GM23248 (cell line): Measurements from ENCODE around the gene RRAGC. TPM values are rescaled to one million over a fixed set of nuclear protein-coding genes. Genes with fewer than 3 reads are reported as not detected.
A peak's percentile ranks its signal among the peaks of the same experiment; 100 is the strongest.

Experiments
- DNase-seq: peaks from one replicate; pipeline ENCODE4 v3.0.0-alpha.2; 2015
- H2AFZ ChIP-seq: fragments of 200-600 bp; sonication (generic); 2 replicates; pipeline ENCODE4 v1.6.1; 2016; ENCODE audit warnings: antibody characterized with exemption
- H3F3A ChIP-seq: fragments of 200-600 bp; sonication (generic); 2 replicates; pipeline ENCODE4 v1.6.1; 2016; ENCODE audit warnings: mild to moderate bottlenecking, antibody characterized with exemption, mixed run types; ENCODE audit not compliant: insufficient read depth
- H3K27ac ChIP-seq: fragments of 200-600 bp; sonication (generic); 2 replicates; pipeline ENCODE4 v1.5.1; 2016; ENCODE audit warnings: mild to moderate bottlenecking
- H3K27me3 ChIP-seq: fragments of 200-600 bp; sonication (generic); replicated peaks from 2 replicates; pipeline ENCODE4 v1.6.1; 2016; ENCODE audit warnings: mild to moderate bottlenecking; ENCODE audit not compliant: insufficient read depth
- H3K36me3 ChIP-seq: fragments of 200-600 bp; sonication (generic); 2 replicates; pipeline ENCODE4 v1.6.1; 2016; ENCODE audit warnings: low read depth, mild to moderate bottlenecking
- H3K4me1 ChIP-seq: fragments of 200-600 bp; sonication (generic); 2 replicates; pipeline ENCODE4 v1.6.1; 2016; ENCODE audit warnings: mild to moderate bottlenecking; ENCODE audit not compliant: insufficient read depth
- H3K4me2 ChIP-seq: fragments of 200-600 bp; sonication (generic); one replicate; pipeline ENCODE4 v1.6.1; 2016; ENCODE audit warnings: mild to moderate bottlenecking; ENCODE audit not compliant: unreplicated experiment
- H3K4me3 ChIP-seq: fragments of 200-600 bp; sonication (generic); 2 replicates; pipeline ENCODE4 v1.5.1; 2016; ENCODE audit warnings: mild to moderate bottlenecking
- H3K79me2 ChIP-seq: fragments of 200-600 bp; sonication (generic); 2 replicates; pipeline ENCODE4 v1.6.1; 2016; ENCODE audit warnings: mild to moderate bottlenecking; ENCODE audit not compliant: insufficient read depth
- H3K9ac ChIP-seq: fragments of 200-600 bp; sonication (generic); 2 replicates; pipeline ENCODE4 v1.6.1; 2016; ENCODE audit warnings: mild to moderate bottlenecking
- H3K9me2 ChIP-seq: fragments of 200-600 bp; sonication (generic); 2 replicates; pipeline ENCODE4 v1.6.1; 2016; ENCODE audit warnings: mixed run types, mild to moderate bottlenecking, moderate library complexity; ENCODE audit not compliant: insufficient read depth
- H3K9me3 ChIP-seq: fragments of 200-600 bp; sonication (generic); one replicate; pipeline ENCODE4 v1.6.1; 2017; ENCODE audit warnings: low read depth
- H4K20me1 ChIP-seq: fragments of 200-600 bp; sonication (generic); 2 replicates; pipeline ENCODE4 v1.6.0; 2016; ENCODE audit not compliant: insufficient read depth
- EZH2 ChIP-seq: fragments of 200-600 bp; sonication (generic); IDR thresholded peaks from 2 replicates; pipeline ENCODE4 v1.6.1; 2018; ENCODE audit warnings: antibody characterized with exemption, mild to moderate bottlenecking; ENCODE audit not compliant: insufficient read depth, poor library complexity, severe bottlenecking
- EZH2phosphoT487 ChIP-seq: fragments of 200-600 bp; sonication (generic); IDR thresholded peaks from 2 replicates; pipeline ENCODE4 v1.6.1; 2018; ENCODE audit warnings: antibody characterized with exemption, moderate library complexity, mild to moderate bottlenecking, low read depth; ENCODE audit not compliant: insufficient read depth
- WGBS, 2 experiments: methylation state at CpG; one replicate each; pipeline ENCODE4 v1.1.6; 2015 to 2017; ENCODE audit warnings: low lambda C conversion rate in 2 of 2, low coverage in 1 of 2; ENCODE audit errors: missing lambda C conversion rate in 2 of 2; 5-methylcytosine and 5-hydroxymethylcytosine counted together
- in situ Hi-C: fragments of 300-500 bp; cut with MboI; formaldehyde crosslinking; loops from 2 replicates; pipeline ENCODE4 v1.15.0; 2020
- polyA plus RNA-seq: library from polyadenylated mRNA; unstranded; fragments of >200 nt; fragmentation: Nextera tagmentation; extraction: Ambion mirVana; gene quantifications from 2 replicates; pipeline ENCODE4 v1.2.1, GENCODE V29; 2016
- total RNA-seq: library from RNA; depleted of rRNA; stranded (reverse); fragments of >200 nt; shearing (Covaris generic); gene quantifications from 2 replicates; pipeline ENCODE4 v1.2.3, GENCODE V29; 2014

Gene RRAGC
- total and polyA plus RNA-seq, 2 experiments from 2014 or later = 17.9 to 19.1 TPM

DNA sequence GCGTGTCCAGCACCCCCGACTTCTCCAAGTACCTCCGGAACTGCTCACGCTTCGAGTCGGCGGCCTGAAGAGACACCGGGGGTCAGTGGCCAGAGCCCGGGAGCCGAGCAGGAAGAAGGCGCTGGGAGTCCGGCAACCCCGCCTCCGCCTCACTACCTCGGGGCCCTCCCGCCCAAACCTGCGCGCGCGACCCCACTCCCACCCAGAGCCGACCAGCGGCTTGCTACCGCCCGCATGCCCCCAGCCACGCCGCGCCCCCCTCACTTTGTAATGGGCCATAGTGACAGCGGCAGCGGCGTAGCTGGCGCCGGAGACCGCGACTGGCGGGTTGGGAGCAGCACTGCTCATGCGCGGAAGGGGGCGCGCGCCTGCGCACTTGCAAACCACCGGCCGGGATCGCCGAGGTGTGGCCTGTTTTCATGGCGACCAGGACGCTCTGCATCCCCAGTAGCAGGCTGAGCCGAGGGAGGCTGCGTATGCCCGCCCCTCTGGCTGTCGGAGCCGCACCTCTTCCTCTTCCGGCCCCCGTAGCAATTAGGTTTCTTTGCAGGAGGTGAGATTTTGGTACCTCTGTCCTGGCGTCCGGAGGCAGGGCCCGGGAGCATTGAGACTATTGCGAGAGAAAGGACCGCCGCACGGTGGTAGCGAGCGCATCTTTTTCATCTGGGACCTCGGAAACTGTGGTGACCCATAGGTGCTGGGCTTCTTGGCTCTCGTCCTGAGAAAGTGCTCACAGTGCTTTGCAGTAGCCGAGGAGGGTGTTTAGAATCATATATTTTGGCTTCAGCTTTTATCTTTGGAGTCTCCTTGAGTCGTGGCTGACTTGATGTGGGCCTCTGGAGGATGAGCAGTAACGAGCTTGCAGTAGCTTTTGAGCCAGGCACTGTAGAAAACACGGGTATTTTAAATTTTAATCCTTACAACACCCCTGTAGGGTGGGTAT, 13.7 kb upstream of the RRAGC start, which contains the start of gene MYCBP:
Gene MYCBP, minus strand, starts transcription at position 322 of the 943 bp plus-strand sequence. Its CDS starts 43 bp downstream, at position 279.
- TF ChIP-seq EZH2phosphoT487 (no peak), EZH2 (no peak)

GRCh38 chr1:38872401-38873026, 12.9 kb upstream of the RRAGC start:
- peak; percentile 70 for DNase-seq
- 8 to 10% methylated on average over 14 to 18 of the region's 25 CpGs for WGBS, 2 experiments
- in situ Hi-C loops = no loop called here

More for the DNA sequence above, 13.7 kb upstream of the RRAGC start, which contains the start of gene MYCBP:
- Histone ChIP-seq H3K9me2 (no peaks in the 10 kb centered on the region), H3K4me3 (peak within 1 kb of the TSS; percentile 97), H3K27ac (peak within 1 kb of the TSS; percentile 31), H3K4me2 (peak within 1 kb of the TSS; percentile 92), H3F3A (no peaks in the 10 kb centered on the region), H3K4me1 (peaks cover 15% of the 10 kb centered on the region), H3K79me2 (peaks cover 61% of the 10 kb centered on the region), H3K36me3 (no peaks in the 10 kb centered on the region), H2AFZ (peak within 1 kb of the TSS; percentile 98), H3K9me3 (no peaks in the 10 kb centered on the region), H4K20me1 (no peaks in the 10 kb centered on the region), H3K27me3 (no peaks in the 10 kb centered on the region), H3K9ac (peak within 1 kb of the TSS; percentile 83)
- 1 to 2% methylated on average over 60 to 67 of the region's 69 CpGs for WGBS, 2 experiments
- peak; percentile 98 for DNase-seq
- in situ Hi-C loops = no loop called here

GRCh38 chr1:38870996-38871395, 11.4 kb upstream of the RRAGC start:
- DNase-seq = no peak
- H3K9me3 ChIP-seq = no peaks in the 10 kb centered on the region
- H3K4me1 ChIP-seq = peaks cover 15% of the 10 kb centered on the region
- H3K36me3 ChIP-seq = no peaks in the 10 kb centered on the region
- TF ChIP-seq EZH2phosphoT487 = no peak
- no peak for TF ChIP-seq EZH2
- in situ Hi-C loops = no loop called here
- H2AFZ ChIP-seq = no peak overlapping the region
- WGBS, 2 experiments = 90 to 94% methylated on average over 8 of the region's 8 CpGs
- H3K79me2 ChIP-seq = peaks cover 82% of the 10 kb centered on the region
- H4K20me1 ChIP-seq = no peaks in the 10 kb centered on the region
- no peaks in the 10 kb centered on the region for H3K9me2 ChIP-seq
- no peaks in the 10 kb centered on the region for H3F3A ChIP-seq
- no peak overlapping the region for H3K9ac ChIP-seq
- no peak overlapping the region for H3K4me2 ChIP-seq
- H3K27me3 ChIP-seq = no peaks in the 10 kb centered on the region
- no peak overlapping the region for H3K27ac ChIP-seq
- no peak overlapping the region for H3K4me3 ChIP-seq

More at GRCh38 chr1:38872401-38873026, 12.9 kb upstream of the RRAGC start:
- no peaks in the 10 kb centered on the region for H3K9me2 ChIP-seq
- H3K9me3 ChIP-seq = no peaks in the 10 kb centered on the region
- peak overlapping the region; percentile 98 for H2AFZ ChIP-seq
- peak overlapping the region; percentile 83 for H3K9ac ChIP-seq
- no peaks in the 10 kb centered on the region for H3K27me3 ChIP-seq
- H3K4me1 ChIP-seq = peaks cover 15% of the 10 kb centered on the region
- TF ChIP-seq EZH2phosphoT487 (no peak), EZH2 (no peak)
- H3K36me3 ChIP-seq = no peaks in the 10 kb centered on the region
- H3K27ac ChIP-seq = peak overlapping the region; percentile 5; the same call in 1 of the 2 replicates
- H3K4me3 ChIP-seq = peak overlapping the region; percentile 97
- H3K4me2 ChIP-seq = peak overlapping the region; percentile 92
- no peaks in the 10 kb centered on the region for H3F3A ChIP-seq
- peaks cover 68% of the 10 kb centered on the region for H3K79me2 ChIP-seq
- no peaks in the 10 kb centered on the region for H4K20me1 ChIP-seq

DNA sequence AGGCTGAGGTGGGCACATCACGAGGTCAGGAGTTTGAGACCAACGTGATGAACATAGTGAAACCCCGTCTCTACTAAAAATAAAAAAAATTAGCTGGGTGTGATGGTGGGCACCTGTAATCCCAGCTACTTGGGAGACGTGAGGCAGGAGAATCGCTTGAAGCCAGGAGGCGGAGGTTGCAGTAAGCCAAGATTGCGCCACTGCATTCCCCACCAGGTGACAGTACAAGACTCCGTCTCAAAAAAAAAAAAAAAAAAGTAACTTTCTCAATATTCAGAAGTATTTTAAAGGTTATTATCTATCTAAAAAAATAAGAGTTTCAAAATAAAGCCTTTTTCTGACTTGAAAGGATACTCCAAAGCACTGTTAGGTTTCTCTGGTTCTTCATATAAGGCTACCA, 7.6 kb upstream of the RRAGC start:
- Histone ChIP-seq H3K79me2 (peaks cover 71% of the 10 kb centered on the region), H4K20me1 (no peaks in the 10 kb centered on the region), H3K4me1 (peaks cover 7% of the 10 kb centered on the region), H3K36me3 (peaks cover 8% of the 10 kb centered on the region; the same call in 1 of the 2 replicates), H3K9ac (no peak overlapping the region), H2AFZ (no peak overlapping the region), H3K4me3 (no peak overlapping the region), H3K27ac (no peak overlapping the region), H3K4me2 (no peak overlapping the region), H3K27me3 (no peaks in the 10 kb centered on the region), H3K9me2 (no peaks in the 10 kb centered on the region), H3F3A (no peaks in the 10 kb centered on the region), H3K9me3 (no peaks in the 10 kb centered on the region)
- 97 to 99% methylated on average over 8 of the region's 8 CpGs for WGBS, 2 experiments
- in situ Hi-C loops = loop anchor here (10.0 kb wide), 1 partner anchor 218 kb away; no protein-coding TSS in a partner anchor
- no peak for DNase-seq
- TF ChIP-seq EZH2 (no peak), EZH2phosphoT487 (no peak)
